GM11168 (cell line): ENCODE results near the gene EVI5L.
"Not testable (repeated sequence)": the region's sequence is repeated elsewhere in the genome, so short reads cannot be mapped to it uniquely, and the experiment has no call there.

Experiments used
- in situ Hi-C: fragments of 300-500 bp; cut with MboI; formaldehyde crosslinking; loops from one replicate; pipeline ENCODE4 v1.12.0; 2022; ENCODE audit warnings: low sequenced_read_pairs; ENCODE audit not compliant: unreplicated experiment

The EVI5L gene

GRCh38 chr19:7887408-7888144 lies 57.6 kb downstream of the EVI5L start:
- in situ Hi-C loops, result no loop called here

- in situ Hi-C loops, result no loop called here
These were observed 58.3 kb downstream of the EVI5L start, which contains the start of gene LRRC8E for GRCh38 chr19:7888145-7888825. LRRC8E (plus strand) TSS chr19:7888510; CDS start chr19:7895604, 7,094 bp downstream.

GRCh38 chr19:7888826-7889217 lies 58.8 kb downstream of the EVI5L start:
- in situ Hi-C loops, result no loop called here

GRCh38 chr19:7893362-7894101 lies 63.5 kb downstream of the EVI5L start:
- in situ Hi-C loops, result not testable (repeated sequence)

- in situ Hi-C loops, result no loop called here
These were observed 64.7 kb downstream of the EVI5L start for GRCh38 chr19:7894612-7895309.

GRCh38 chr19:7895565-7895964 lies 65.5 kb downstream of the EVI5L start:
- in situ Hi-C loops, result no loop called here

GRCh38 chr19:7897292-7897691 lies 67.3 kb downstream of the EVI5L start:
- in situ Hi-C loops, result no loop called here

GRCh38 chr19:7898967-7899366 lies 68.9 kb downstream of the EVI5L start:
- in situ Hi-C loops, result no loop called here

- in situ Hi-C loops, result no loop called here
These were observed 69.8 kb downstream of the EVI5L start for GRCh38 chr19:7899751-7900378.

- in situ Hi-C loops, result no loop called here
These were observed 70.4 kb downstream of the EVI5L start for GRCh38 chr19:7900401-7900870.

- in situ Hi-C loops, result no loop called here
These were observed 70.9 kb downstream of the EVI5L start for GRCh38 chr19:7900931-7901330.

GRCh38 chr19:7901337-7901736 lies 71.3 kb downstream of the EVI5L start:
- in situ Hi-C loops, result no loop called here

GRCh38 chr19:7902796-7903243 lies 72.8 kb downstream of the EVI5L start:
- in situ Hi-C loops, result no loop called here

GRCh38 chr19:7903244-7904073 lies 73.4 kb downstream of the EVI5L start, which contains the start of gene MAP2K7:
MAP2K7 (plus strand) TSS chr19:7903877; CDS start chr19:7903945, 68 bp downstream.
- in situ Hi-C loops, result no loop called here

GRCh38 chr19:7904074-7905020 lies 74.3 kb downstream of the EVI5L start:
- in situ Hi-C loops, result no loop called here

- in situ Hi-C loops, result no loop called here
These were observed 75.2 kb downstream of the EVI5L start for GRCh38 chr19:7905268-7905667.

GRCh38 chr19:7905859-7906258 lies 75.8 kb downstream of the EVI5L start:
- in situ Hi-C loops, result no loop called here

- in situ Hi-C loops, result no loop called here
These were observed 77.1 kb downstream of the EVI5L start for GRCh38 chr19:7907122-7907521.
